Trophoblast cell (in vitro differentiated cells and primary cell): ENCODE results near the gene TMEM176A.
"Not testable (repeated sequence)": the region's sequence is repeated elsewhere in the genome, so short reads cannot be mapped to it uniquely, and the experiment has no call there.

Experiments used
- DNase-seq, 2 donors: peaks; one replicate each; pipeline ENCODE4 v3.0.0-alpha.2; 2016
- H2AFZ ChIP-seq: 2 replicates; pipeline ENCODE4 v1.6.1; 2013; ENCODE audit warnings: low read length, moderate library complexity, mild to moderate bottlenecking; ENCODE audit not compliant: insufficient read depth, poor library complexity
- H2AK5ac ChIP-seq: 2 replicates; pipeline ENCODE4 v1.6.1; 2013; ENCODE audit warnings: mild to moderate bottlenecking, low read length
- H2BK120ac ChIP-seq: 2 replicates; pipeline ENCODE4 v1.6.1; 2013; ENCODE audit warnings: low read length, mild to moderate bottlenecking, moderate library complexity; ENCODE audit not compliant: insufficient read depth, poor library complexity
- H2BK12ac ChIP-seq: 2 replicates; pipeline ENCODE4 v1.6.1; 2013; ENCODE audit warnings: mild to moderate bottlenecking, low read length, moderate library complexity
- H2BK5ac ChIP-seq: 2 replicates; pipeline ENCODE4 v1.6.1; 2013; ENCODE audit warnings: low read length, low read depth, moderate library complexity, mild to moderate bottlenecking; ENCODE audit not compliant: poor library complexity
- H3K14ac ChIP-seq: 2 replicates; pipeline ENCODE4 v1.6.1; 2013; ENCODE audit warnings: mild to moderate bottlenecking, low read length
- H3K18ac ChIP-seq: 2 replicates; pipeline ENCODE4 v1.6.1; 2013; ENCODE audit warnings: mild to moderate bottlenecking, low read length
- H3K23ac ChIP-seq: 2 replicates; pipeline ENCODE4 v1.6.1; 2013; ENCODE audit warnings: low read length
- H3K27ac ChIP-seq: 2 replicates; pipeline ENCODE4 v1.5.1; 2013; ENCODE audit warnings: low read depth, mild to moderate bottlenecking, inconsistent platforms, low read length, moderate library complexity
- H3K27me3 ChIP-seq: 2 replicates; pipeline ENCODE4 v1.6.1; 2013; ENCODE audit warnings: inconsistent platforms, mild to moderate bottlenecking, low read length, moderate library complexity; ENCODE audit not compliant: insufficient read depth
- H3K36me3 ChIP-seq, 2 experiments: 1 replicate in 1 of 2; 2 replicates in 1 of 2; pipeline ENCODE4 v1.6.1; 2013; ENCODE audit warnings: low read length in 2 of 2, mild to moderate bottlenecking in 2 of 2, moderate library complexity in 1 of 2; ENCODE audit not compliant: insufficient read depth in 2 of 2, control insufficient read depth in 1 of 2
- H3K4ac ChIP-seq: 2 replicates; pipeline ENCODE4 v1.6.1; 2013; ENCODE audit warnings: low read depth, mild to moderate bottlenecking, low read length, moderate library complexity
- H3K4me1 ChIP-seq, 2 experiments: 1 replicate in 1 of 2; 2 replicates in 1 of 2; pipeline ENCODE4 v1.6.1; 2013; ENCODE audit warnings: low read length in 2 of 2, mild to moderate bottlenecking in 2 of 2, moderate library complexity in 1 of 2; ENCODE audit not compliant: insufficient read depth in 2 of 2, control insufficient read depth in 1 of 2
- H3K4me2 ChIP-seq: 2 replicates; pipeline ENCODE4 v1.6.1; 2013; ENCODE audit warnings: inconsistent platforms, mild to moderate bottlenecking, low read length, moderate library complexity
- H3K4me3 ChIP-seq: 2 replicates; pipeline ENCODE4 v1.5.1; 2013; ENCODE audit warnings: mild to moderate bottlenecking, low read depth, low read length, inconsistent platforms
- H3K79me1 ChIP-seq: one replicate; pipeline ENCODE4 v1.6.1; 2013; ENCODE audit warnings: low read length
- H3K79me2 ChIP-seq: 2 replicates; pipeline ENCODE4 v1.6.1; 2013; ENCODE audit warnings: low read length, mild to moderate bottlenecking; ENCODE audit not compliant: control insufficient read depth, insufficient read depth, poor library complexity
- H3K9ac ChIP-seq: 2 replicates; pipeline ENCODE4 v1.6.1; 2013; ENCODE audit warnings: mild to moderate bottlenecking, low read length
- H3K9me3 ChIP-seq: 2 replicates; pipeline ENCODE4 v1.6.1; 2013; ENCODE audit warnings: low read depth, mild to moderate bottlenecking, control low read depth, inconsistent platforms, low read length; ENCODE audit not compliant: insufficient read depth
- H4K12ac ChIP-seq: 2 replicates; pipeline ENCODE4 v1.6.1; 2013; ENCODE audit warnings: low read depth, mild to moderate bottlenecking, low read length, moderate library complexity
- H4K8ac ChIP-seq: 2 replicates; pipeline ENCODE4 v1.6.1; 2013; ENCODE audit warnings: low read depth, mild to moderate bottlenecking, low read length, moderate library complexity
- H4K91ac ChIP-seq: one replicate; pipeline ENCODE4 v1.6.1; 2013; ENCODE audit warnings: low read depth, mild to moderate bottlenecking, low read length, moderate library complexity
- WGBS: extraction: QIAGEN DNeasy Blood & Tissue Kit; methylation state at CpG from one replicate; pipeline ENCODE4 v1.1.7; 2013; ENCODE audit warnings: missing lambda C conversion rate; ENCODE audit not compliant: insufficient read length, insufficient coverage; ENCODE audit errors: extremely low coverage; 5-methylcytosine and 5-hydroxymethylcytosine counted together

Gene TMEM176A

DNA sequence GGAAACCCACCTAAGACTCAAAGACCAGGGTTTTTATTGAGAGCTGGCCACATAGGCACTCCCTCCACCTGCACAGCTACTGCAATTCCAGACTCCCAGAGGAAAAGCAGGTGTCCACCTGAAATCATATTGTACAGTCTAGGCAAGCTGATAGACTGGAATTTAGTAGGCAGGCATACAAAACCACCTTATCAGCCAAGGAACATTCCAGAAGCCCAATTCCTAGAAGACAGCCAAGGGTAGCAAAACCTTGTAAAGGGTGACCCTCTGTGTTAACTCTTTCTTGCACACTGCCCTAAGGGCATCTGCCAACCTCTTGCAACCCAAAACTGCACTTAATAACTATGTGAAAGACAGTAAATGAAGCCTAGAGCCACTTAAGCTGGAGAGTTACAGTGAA, 5.3 kb downstream of the TMEM176A start:
- DNase-seq = no peak
- H3K4me2 ChIP-seq = no peak overlapping the region

GRCh38 chr7:150806454-150806853, 5.9 kb downstream of the TMEM176A start:
- Histone ChIP-seq H3K18ac (no peak overlapping the region), H3K4me3 (no peak overlapping the region), H3K23ac (no peak overlapping the region), H2AK5ac (no peak overlapping the region), H3K27ac (no peak overlapping the region), H3K79me2 (no peaks in the 10 kb centered on the region), H3K4ac (no peak overlapping the region), H4K12ac (no peak overlapping the region), H4K8ac (no peak overlapping the region), H2BK12ac (no peak overlapping the region), H2BK5ac (no peak overlapping the region), H2BK120ac (no peak overlapping the region), H3K14ac (no peak overlapping the region), H3K4me1 (no peaks in the 10 kb centered on the region), H3K36me3 (no peaks in the 10 kb centered on the region), H3K9me3 (peaks cover 11% of the 10 kb centered on the region), H3K4me2 (no peak overlapping the region), H3K9ac (no peak overlapping the region), H3K27me3 (peaks cover 13% of the 10 kb centered on the region), H2AFZ (no peak overlapping the region), H4K91ac (no peak overlapping the region), H3K79me1 (no peaks in the 10 kb centered on the region)
- DNase-seq = no peak
- WGBS = no CpG with 5 or more reads among the region's 3 CpGs

More for the DNA sequence above, 5.3 kb downstream of the TMEM176A start:
- Histone ChIP-seq H3K9me3 (peaks cover 11% of the 10 kb centered on the region), H2BK5ac (no peak overlapping the region), H3K18ac (no peak overlapping the region), H2AFZ (no peak overlapping the region), H3K23ac (no peak overlapping the region), H3K4me3 (no peak overlapping the region), H2AK5ac (no peak overlapping the region), H3K27me3 (peaks cover 19% of the 10 kb centered on the region), H3K36me3 (no peaks in the 10 kb centered on the region), H3K79me2 (no peaks in the 10 kb centered on the region), H3K14ac (no peak overlapping the region), H3K27ac (no peak overlapping the region), H3K9ac (no peak overlapping the region), H4K8ac (no peak overlapping the region), H2BK12ac (no peak overlapping the region), H4K12ac (no peak overlapping the region), H2BK120ac (no peak overlapping the region), H3K4me1 (peaks cover 0 to under 1% of the 10 kb centered on the region in 2 experiments), H4K91ac (no peak overlapping the region), H3K79me1 (no peaks in the 10 kb centered on the region), H3K4ac (no peak overlapping the region)

DNA sequence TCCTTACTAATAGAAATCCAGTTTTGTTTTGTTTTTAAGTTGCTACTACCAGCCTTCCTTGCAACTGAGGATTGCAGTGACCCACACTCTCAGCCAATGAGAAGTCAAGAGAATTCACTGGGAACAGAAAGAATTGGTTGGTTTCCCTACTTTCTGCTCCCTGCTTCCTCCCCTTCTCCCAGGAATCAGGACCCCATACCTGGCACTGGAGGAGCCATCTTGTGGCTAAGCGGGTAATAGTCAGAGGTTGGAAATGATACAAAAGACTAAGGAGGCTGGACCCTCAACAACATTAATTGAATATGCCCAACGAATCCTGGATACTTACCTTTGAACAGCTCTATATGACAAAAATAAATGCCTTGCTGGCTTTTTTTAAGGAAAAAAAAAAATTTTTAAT, 6.3 kb downstream of the TMEM176A start:
- no peak overlapping the region for H3K18ac ChIP-seq
- no peak overlapping the region for H4K8ac ChIP-seq
- H2BK5ac ChIP-seq = no peak overlapping the region
- no peak overlapping the region for H4K91ac ChIP-seq
- H3K27me3 ChIP-seq = peaks cover 9% of the 10 kb centered on the region
- no peak for DNase-seq
- H3K4me1 ChIP-seq = no peaks in the 10 kb centered on the region
- no peaks in the 10 kb centered on the region for H3K79me1 ChIP-seq
- H3K9ac ChIP-seq = no peak overlapping the region
- H3K23ac ChIP-seq = no peak overlapping the region
- no peak overlapping the region for H2BK120ac ChIP-seq
- H3K14ac ChIP-seq = no peak overlapping the region
- H3K9me3 ChIP-seq = peaks cover 11% of the 10 kb centered on the region
- H3K4ac ChIP-seq = no peak overlapping the region
- no peaks in the 10 kb centered on the region for H3K79me2 ChIP-seq
- no peak overlapping the region for H2AK5ac ChIP-seq
- H3K4me3 ChIP-seq = no peak overlapping the region
- no peak overlapping the region for H4K12ac ChIP-seq
- H2AFZ ChIP-seq = no peak overlapping the region
- no peak overlapping the region for H3K27ac ChIP-seq
- H2BK12ac ChIP-seq = no peak overlapping the region
- H3K4me2 ChIP-seq = no peak overlapping the region
- no CpG with 5 or more reads among the region's 2 CpGs for WGBS
- no peaks in the 10 kb centered on the region for H3K36me3 ChIP-seq

- no CpG with 5 or more reads among the region's 13 CpGs for WGBS
- H3K23ac ChIP-seq, H3K4me3 ChIP-seq, H3K79me1 ChIP-seq, H3K36me3 ChIP-seq, H2BK5ac ChIP-seq, H3K27ac ChIP-seq, H2BK12ac ChIP-seq, H3K4me1 ChIP-seq, H4K91ac ChIP-seq, H3K4me2 ChIP-seq, H3K79me2 ChIP-seq, H4K12ac ChIP-seq, H3K9me3 ChIP-seq, H3K27me3 ChIP-seq, H2AFZ ChIP-seq, H2BK120ac ChIP-seq, H3K14ac ChIP-seq, H2AK5ac ChIP-seq, H4K8ac ChIP-seq, H3K18ac ChIP-seq, H3K4ac ChIP-seq, H3K9ac ChIP-seq, DNase-seq: not testable (repeated sequence)
Observed at GRCh38 chr7:150807616-150808438, 7.3 kb downstream of the TMEM176A start.
